NCI-H524 treated with DMSO at 0.1 percent for 48 hours (cell line): Measurements from ENCODE around the gene IGSF6.
"Not testable (repeated sequence)": the region's sequence is repeated elsewhere in the genome, so short reads cannot be mapped to it uniquely, and the experiment has no call there.

Experiments used
- DNase-seq: peaks from one replicate; lab custom pipeline; 2025; lab: John Stamatoyannopoulos, UW

The IGSF6 gene

GRCh38 chr16:21629616-21630539 is 22.5 kb downstream of the IGSF6 start:
- not testable (repeated sequence) for DNase-seq

DNA sequence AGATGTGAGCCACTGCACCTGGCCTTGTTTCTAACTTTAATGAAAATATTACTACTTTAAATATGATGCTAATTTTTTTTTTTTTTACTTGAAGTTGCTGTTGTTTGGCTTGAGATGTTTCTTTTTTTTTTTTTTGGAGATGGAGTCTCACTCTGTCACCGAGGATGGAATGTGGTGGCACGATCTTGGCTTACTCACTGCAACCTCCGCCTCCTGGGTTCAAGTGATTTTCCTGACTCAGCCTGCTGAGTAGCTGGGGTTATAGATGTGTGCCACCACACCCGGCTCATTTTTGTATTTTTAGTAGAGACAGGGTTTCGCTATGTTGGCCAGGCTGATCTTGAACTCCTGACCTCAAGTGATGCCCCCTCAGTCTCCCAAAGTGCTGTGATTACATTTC is 23.6 kb downstream of the IGSF6 start:
- DNase-seq: no peak

- no peak for DNase-seq
Measured at GRCh38 chr16:21628121-21628726, 24.2 kb downstream of the IGSF6 start.

GRCh38 chr16:21626659-21627277 is 25.6 kb downstream of the IGSF6 start:
- DNase-seq: no peak

- DNase-seq: no peak
Measured at GRCh38 chr16:21625026-21625425, 27.4 kb downstream of the IGSF6 start.

DNA sequence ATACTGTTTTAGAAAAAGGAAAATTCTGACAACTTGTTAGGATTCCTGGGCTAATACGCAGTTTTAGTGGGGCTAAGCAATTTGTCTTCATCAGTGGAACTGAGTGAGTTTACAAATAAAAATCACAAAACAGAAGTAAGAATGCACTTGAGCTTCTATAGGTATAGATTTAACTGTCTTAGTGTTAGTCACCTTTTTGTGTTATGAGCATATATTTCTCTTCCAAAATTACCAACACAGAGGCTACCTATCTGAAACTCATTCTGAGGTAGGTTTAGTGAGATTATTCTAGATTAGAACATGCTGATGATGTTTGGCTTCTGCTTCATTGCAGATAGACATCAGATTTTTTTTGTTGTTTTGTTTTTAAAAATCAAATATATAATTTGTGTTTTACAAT is 29.9 kb downstream of the IGSF6 start:
- no peak for DNase-seq

- no peak for DNase-seq
Measured at GRCh38 chr16:21620592-21620991, 31.8 kb downstream of the IGSF6 start.

DNA sequence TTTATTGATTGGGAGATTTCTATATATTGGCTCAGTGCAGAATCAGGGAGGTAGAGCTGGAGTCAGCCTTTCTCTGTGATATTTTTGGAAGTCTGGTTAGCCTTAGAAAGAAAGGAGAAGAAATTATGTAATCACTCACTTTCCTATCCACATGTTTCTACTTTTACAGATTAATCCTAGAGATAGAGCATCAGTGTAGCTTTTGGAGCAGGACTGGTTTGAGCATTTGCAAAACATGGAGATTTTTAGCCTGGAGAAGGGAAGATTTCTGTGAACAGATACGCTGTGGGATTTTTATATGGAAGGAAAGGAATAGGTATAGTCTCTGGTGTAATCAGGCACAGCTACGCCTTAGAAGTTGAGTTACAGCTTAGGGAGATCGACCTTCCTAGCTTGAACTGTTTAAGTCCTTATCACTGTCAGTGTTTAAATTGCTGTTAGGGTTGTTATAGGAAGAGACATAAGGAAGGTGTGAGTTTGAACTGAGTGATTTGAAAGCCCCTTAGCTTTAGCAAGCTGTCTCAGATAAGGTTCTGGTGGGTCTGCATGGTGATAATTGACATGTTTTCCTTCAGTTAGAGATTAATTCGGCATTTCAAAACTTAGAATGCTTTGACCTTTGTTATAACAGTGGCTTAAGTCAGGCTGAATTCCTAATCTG is 32.5 kb downstream of the IGSF6 start:
- DNase-seq: no peak

GRCh38 chr16:21618281-21618680 is 34.1 kb downstream of the IGSF6 start:
- no peak for DNase-seq

DNA sequence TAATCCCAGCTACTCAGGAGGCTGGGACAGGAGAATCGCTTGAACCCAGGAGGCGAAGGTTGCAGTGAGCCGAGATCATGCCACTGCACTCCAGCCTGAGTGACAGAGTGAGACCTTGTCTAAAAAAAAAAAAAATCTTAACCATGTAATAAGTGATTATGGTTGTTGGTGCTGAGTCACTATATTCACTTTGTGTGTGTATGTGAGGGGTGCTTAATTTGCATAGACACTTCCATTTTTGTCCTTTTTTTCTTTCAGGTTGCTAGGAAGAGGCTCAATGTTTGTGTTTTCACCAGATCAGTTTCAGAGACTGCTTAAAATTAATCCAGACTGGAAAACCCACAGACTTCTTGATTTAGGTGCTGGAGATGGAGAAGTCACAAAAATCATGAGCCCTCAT is 34.8 kb downstream of the IGSF6 start:
- DNase-seq: no peak

GRCh38 chr16:21614896-21615295 is 37.5 kb downstream of the IGSF6 start:
- no peak for DNase-seq

- DNase-seq: no peak
Measured at GRCh38 chr16:21613781-21614180, 38.6 kb downstream of the IGSF6 start.

- no peak for DNase-seq
Measured at GRCh38 chr16:21613361-21613760, 39.0 kb downstream of the IGSF6 start.

GRCh38 chr16:21611556-21612384 is 40.6 kb downstream of the IGSF6 start:
- DNase-seq: no peak

DNA sequence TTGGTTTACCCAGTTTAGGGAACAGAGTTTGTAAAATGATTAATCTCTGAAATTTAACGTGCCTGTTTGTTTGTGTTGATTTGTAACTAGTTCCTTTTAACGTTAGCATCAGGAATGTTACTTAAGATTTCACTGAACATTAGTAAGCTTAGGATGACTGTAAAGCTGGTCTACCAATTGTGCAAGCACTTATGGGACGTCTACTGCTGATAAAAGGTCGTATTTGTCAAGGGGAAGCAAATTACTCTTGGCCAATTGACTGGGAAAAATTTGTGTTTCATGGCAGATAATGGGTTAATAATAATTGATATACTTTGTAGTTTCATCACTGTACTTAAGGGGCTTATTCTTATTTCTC is 41.2 kb downstream of the IGSF6 start:
- DNase-seq: no peak

DNA sequence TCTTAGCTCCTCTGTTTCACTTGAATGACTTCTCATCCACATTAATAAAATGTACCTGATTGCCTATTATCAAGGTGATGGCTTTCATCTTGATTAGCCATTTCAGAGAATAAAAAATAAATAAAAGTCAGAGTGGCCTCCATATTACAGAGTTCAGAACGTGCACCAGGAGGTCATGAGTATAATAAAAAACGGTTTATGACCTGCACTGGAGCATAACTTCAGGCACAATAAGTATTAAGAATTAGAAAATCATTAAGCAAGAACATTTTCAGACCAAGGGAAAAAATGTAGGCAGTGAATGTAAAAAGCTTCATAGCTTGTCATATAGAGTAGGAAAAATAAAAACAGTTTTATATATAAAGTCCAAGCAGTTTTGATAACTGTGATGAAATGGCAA is 41.6 kb downstream of the IGSF6 start:
- DNase-seq: no peak

- DNase-seq: no peak
Measured at GRCh38 chr16:21610006-21610544, 42.3 kb downstream of the IGSF6 start.

DNA sequence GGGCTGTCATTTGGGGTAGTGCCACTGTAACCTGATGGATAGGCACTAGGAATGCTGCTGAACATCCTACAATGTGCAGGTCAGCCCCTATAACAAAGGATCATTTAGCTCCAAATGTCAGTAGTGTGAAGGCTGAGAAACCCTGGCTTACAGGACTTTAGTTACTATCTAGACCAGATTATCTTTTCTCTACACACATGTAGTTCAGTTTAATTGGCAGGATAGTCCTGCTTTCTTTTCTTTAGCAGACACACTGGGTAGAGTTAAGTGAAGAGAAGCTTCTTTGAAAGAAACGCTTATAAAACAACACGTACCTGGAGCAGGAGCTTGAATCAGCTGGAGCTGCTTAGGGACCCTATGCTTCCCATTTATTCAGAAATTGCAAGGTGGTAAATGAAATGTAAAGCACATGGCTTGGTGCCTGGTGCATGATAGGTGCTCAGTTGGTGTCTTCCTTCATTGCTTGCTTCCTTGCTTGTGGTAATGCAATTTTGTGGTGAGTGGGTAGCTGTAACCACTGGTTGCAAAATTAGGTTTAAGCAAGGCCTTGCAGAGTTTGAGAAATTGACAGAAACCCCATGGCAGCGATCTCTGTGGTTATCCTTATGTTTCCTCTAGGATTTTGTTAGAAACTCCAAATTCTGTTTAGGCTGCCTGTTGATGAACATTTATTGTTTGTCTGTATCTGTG is 43.6 kb downstream of the IGSF6 start:
- no peak for DNase-seq

DNA sequence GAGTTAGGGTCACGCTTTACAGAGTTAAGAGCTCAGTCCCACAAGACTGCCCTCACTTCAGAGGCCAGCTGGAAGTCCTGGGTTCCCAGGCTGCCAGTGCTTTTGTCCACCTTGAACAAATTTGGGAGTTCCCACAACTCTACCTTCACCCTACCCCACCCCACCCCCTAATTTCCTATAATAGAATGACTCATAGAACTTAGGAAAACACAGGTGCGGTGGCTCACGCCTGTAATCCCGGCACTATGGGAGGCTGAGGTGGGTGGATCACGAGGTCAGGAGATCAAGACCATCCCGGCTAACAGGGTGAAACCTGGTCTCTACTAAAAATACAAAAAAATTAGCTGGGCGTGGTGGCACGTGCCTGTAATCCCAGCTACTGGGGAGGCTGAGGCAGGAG is 46.6 kb downstream of the IGSF6 start:
- DNase-seq: not testable (repeated sequence)

DNA sequence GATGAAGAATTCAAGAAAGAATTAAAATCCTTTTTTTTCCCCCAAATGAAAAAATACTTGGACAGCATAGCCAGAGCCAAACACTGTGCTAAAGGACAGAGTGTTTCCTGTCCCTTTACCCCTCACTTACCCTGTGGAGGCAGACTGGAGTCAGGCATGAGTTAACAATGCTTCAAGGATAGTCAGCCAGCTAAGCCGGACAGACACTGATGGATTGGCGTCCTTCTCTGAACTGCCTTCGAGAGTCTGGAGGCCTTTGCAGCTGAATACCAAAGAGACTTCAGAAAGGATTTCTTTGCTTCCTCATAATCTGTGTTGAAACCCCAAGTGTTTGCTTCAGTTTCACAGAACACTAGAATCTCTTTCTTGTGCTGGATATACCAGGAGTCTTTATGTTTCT is 48.5 kb downstream of the IGSF6 start:
- DNase-seq: no peak

- DNase-seq: no peak
Measured at GRCh38 chr16:21602785-21603184, 49.6 kb downstream of the IGSF6 start.
